K562 (cell line): ENCODE measurements around the gene GPC3. TPM values are rescaled to one million over a fixed set of nuclear protein-coding genes. Genes with fewer than 3 reads are reported as not detected.

Experiments
- ATAC-seq: fragments of 200-7000 bp; cut with Tn5 transposase; 3 replicates; pipeline ENCODE4 v1.9.1; 2020; ENCODE audit warnings: moderate library complexity
- BruUV-seq: library from RNA; stranded (reverse); fragments of 400-500 nt; replicated peaks from 2 replicates; lab custom pipeline; 2021; lab: Mats Ljungman, UMichigan
- CTCF ChIA-PET: fragments of 300-600 bp; formaldehyde crosslinking; extraction: SDS; loops from one replicate; lab custom pipeline; 2021; ENCODE audit warnings: low intra/inter-chr PET ratio; lab: Yijun Ruan, JAX
- POLR2A ChIA-PET: fragments of 300-600, 350-650 bp; sonication (Branson Sonifier 250); formaldehyde crosslinking; extraction: SDS; loops from one replicate; lab custom pipeline; 2021; ENCODE audit warnings: antibody characterized with exemption, inconsistent platforms; lab: Yijun Ruan, JAX
- DNase-seq, 4 experiments: peaks; one replicate each; pipeline versions ENCODE4 v3.0.0 to v3.0.0-alpha.2; 2011 to 2018; ENCODE audit warnings: low spot score in 3 of 4, mixed read lengths in 3 of 4; ENCODE audit errors: extremely low read depth in 1 of 4
- FAIRE-seq: peaks from 2 replicates; lab custom pipeline; 2011; peaks lifted over from hg19 to GRCh38; lab: Jason Lieb, UNC
- H2AFZ ChIP-seq: 2 replicates; pipeline ENCODE4 v1.6.0; 2011; ENCODE audit warnings: low read depth, low read length, control low read depth, inconsistent platforms
- H3K27ac ChIP-seq: fragments of 200-600 bp; 3 replicates; pipeline ENCODE4 v1.8.0; 2011; ENCODE audit warnings: low read depth, mild to moderate bottlenecking, control low read depth, inconsistent platforms, low read length, moderate library complexity, mixed read lengths; ENCODE audit errors: extremely low read depth
- H3K27me3 ChIP-seq, 2 experiments: fragments of 300-600 bp in 1 of 2; 2 replicates in 1 of 2; 3 replicates in 1 of 2; pipeline versions ENCODE4 v1.6.0 to v1.8.0; 2011; ENCODE audit warnings: inconsistent platforms in 2 of 2, low read length in 2 of 2, mild to moderate bottlenecking in 1 of 2, mixed read lengths in 1 of 2, moderate library complexity in 1 of 2; ENCODE audit not compliant: control insufficient read depth in 2 of 2, insufficient read depth in 2 of 2
- H3K36me3 ChIP-seq: fragments of 300-600 bp; 3 replicates; pipeline ENCODE4 v1.8.0; 2011; ENCODE audit warnings: mild to moderate bottlenecking, low read length, inconsistent platforms; ENCODE audit not compliant: control insufficient read depth, insufficient read depth
- H3K4me1 ChIP-seq, 2 experiments: fragments of 200-600 bp in 1 of 2; replicated peaks in 1 of 2; 2 replicates in 1 of 2; 3 replicates in 1 of 2; pipeline versions ENCODE4 v1.5.1 to v1.8.0; 2011; ENCODE audit warnings: inconsistent platforms in 2 of 2, low read length in 2 of 2, mild to moderate bottlenecking in 1 of 2, mixed read lengths in 1 of 2, moderate library complexity in 1 of 2; ENCODE audit not compliant: control insufficient read depth in 2 of 2, insufficient read depth in 2 of 2
- H3K4me2 ChIP-seq: 2 replicates; pipeline ENCODE4 v1.6.1; 2011; ENCODE audit warnings: low read length, control low read depth, inconsistent platforms, mixed read lengths; ENCODE audit not compliant: insufficient read depth
- H3K4me3 ChIP-seq: fragments of 200-600 bp; sonication (generic), shearing (Covaris generic); 2 replicates; pipeline ENCODE4 v1.5.1; 2016; ENCODE audit warnings: control low read depth, inconsistent platforms
- H3K79me2 ChIP-seq: fragments of 200-600 bp; 3 replicates; pipeline ENCODE4 v1.8.0; 2011; ENCODE audit warnings: low read length, inconsistent platforms; ENCODE audit not compliant: control insufficient read depth, insufficient read depth
- H3K9ac ChIP-seq, 2 experiments: 2 replicates each; pipeline versions ENCODE4 v1.6.0 to v1.6.1; 2011; ENCODE audit warnings: low read depth in 2 of 2, low read length in 2 of 2, control low read depth in 1 of 2, inconsistent platforms in 1 of 2, mild to moderate bottlenecking in 1 of 2, mixed read lengths in 1 of 2; ENCODE audit not compliant: insufficient read depth in 1 of 2
- H3K9me1 ChIP-seq: one replicate; pipeline ENCODE4 v1.6.0; 2011; ENCODE audit warnings: inconsistent platforms, mild to moderate bottlenecking, low read length, moderate library complexity; ENCODE audit not compliant: control insufficient read depth, insufficient read depth
- H3K9me3 ChIP-seq: replicated peaks from 2 replicates; pipeline ENCODE4 v1.5.1; 2011; ENCODE audit warnings: low read depth, low read length, inconsistent platforms; ENCODE audit not compliant: control insufficient read depth, insufficient read depth
- H4K20me1 ChIP-seq: replicated peaks from 2 replicates; pipeline ENCODE4 v1.6.1; 2011; ENCODE audit warnings: low read length, inconsistent platforms, mixed read lengths; ENCODE audit not compliant: control insufficient read depth, insufficient read depth
- BACH1 ChIP-seq: fragments of 200-800 bp; sonication (Bioruptor generic); IDR thresholded peaks from 2 replicates; pipeline ENCODE4 v1.6.1; 2016; ENCODE audit warnings: missing genetic modification characterization, missing compliant biosample characterization
- EWSR1 ChIP-seq: fragments of 450-650 bp; IDR thresholded peaks from 2 replicates; pipeline ENCODE4 v1.6.1; 2018; ENCODE audit warnings: borderline replicate concordance, mild to moderate bottlenecking, low read depth, moderate library complexity; ENCODE audit not compliant: partially characterized antibody
- NUFIP1 ChIP-seq: fragments of 450-650 bp; IDR thresholded peaks from 2 replicates; pipeline ENCODE4 v1.6.1; 2018; ENCODE audit not compliant: partially characterized antibody
- RBM14 ChIP-seq: fragments of 200-400 bp; formaldehyde crosslinking; IDR thresholded peaks from 2 replicates; pipeline ENCODE4 v1.6.1; 2018; ENCODE audit warnings: low read depth, mild to moderate bottlenecking, low read length, moderate library complexity, borderline replicate concordance; ENCODE audit not compliant: insufficient read depth
- RNF2 ChIP-seq: sonication (generic); IDR thresholded peaks from 2 replicates; pipeline ENCODE4 v1.6.1; 2016
- SIN3A ChIP-seq, 2 experiments: fragments of 150-350 bp in 1 of 2; IDR thresholded peaks; 2 replicates each; pipeline ENCODE4 v1.6.1; 2011 to 2016; ENCODE audit warnings: borderline replicate concordance in 2 of 2, low read depth in 2 of 2, low read length in 2 of 2, mild to moderate bottlenecking in 2 of 2, moderate library complexity in 2 of 2; ENCODE audit not compliant: control insufficient read depth in 1 of 2
- TGIF2 ChIP-seq: sonication (generic); formaldehyde crosslinking; IDR thresholded peaks from 2 replicates; pipeline ENCODE4 v1.8.1; 2022; ENCODE audit warnings: mild to moderate bottlenecking, missing genetic modification reagents, moderate library complexity
- ZNF384 ChIP-seq: IDR thresholded peaks from 2 replicates; pipeline ENCODE4 v1.6.1; 2012; ENCODE audit warnings: low read depth, low read length, improper control_type of control experiment
- WGBS: fragments of 100-300 bp; shearing (Covaris generic); methylation state at CpG from one replicate; pipeline ENCODE4 v1.1.6; 2016; ENCODE audit warnings: low coverage, mixed read lengths; ENCODE audit not compliant: insufficient coverage; ENCODE audit errors: missing lambda C conversion rate; 5-methylcytosine and 5-hydroxymethylcytosine counted together
- in situ Hi-C: fragments of 300-500 bp; cut with MboI; formaldehyde crosslinking; loops from 4 replicates; pipeline ENCODE4 v1.15.0; 2018; ENCODE audit warnings: inconsistent platforms, mixed read lengths
- intact Hi-C: fragments of 100-400 bp; cut with micrococcal nuclease; formaldehyde crosslinking; loops from 2 replicates; pipeline ENCODE4 v1.14.2; 2022
- polyA plus RNA-seq, 8 experiments: library from polyadenylated mRNA; depleted of rRNA in 4 of 8; stranded (reverse) in 5 of 8; unstranded in 3 of 8; fragments of >200 nt; fragmentation: Nextera tagmentation in 2 of 8; fragmentation: Illumina TruSeq in 1 of 8; extraction: Ambion mirVana in 2 of 8; extraction: Trizol in 1 of 8; gene quantifications; 2 replicates each; pipeline versions ENCODE4 v1.2.1 to v1.2.3, GENCODE V29; 2011 to 2014; ENCODE audit warnings: inconsistent platforms in 1 of 8, missing spikeins in 1 of 8
- total RNA-seq, 7 experiments: library from RNA; depleted of rRNA in 6 of 7; stranded (reverse); fragments of >200 nt in 6 of 7; fragmentation: Illumina TruSeq in 2 of 7; extraction: Trizol in 2 of 7; gene quantifications; 2 replicates each; pipeline versions ENCODE4 v1.2.1 to v1.2.3, GENCODE V29; 2011 to 2021; ENCODE audit warnings: low replicate concordance in 1 of 7
- TF ChIP-seq, protein P1 (sequence below): sonication (generic); formaldehyde crosslinking; IDR thresholded peaks from 2 replicates; pipeline ENCODE4 v1.8.0; 2022; ENCODE audit warnings: mild to moderate bottlenecking, missing genetic modification reagents
- TF ChIP-seq, protein P2 (sequence below): fragments of 250-450 bp; sonication (Bioruptor Pico); IDR thresholded peaks from 2 replicates; pipeline ENCODE4 v1.8.0; 2022; ENCODE audit warnings: moderate library complexity, mild to moderate bottlenecking, inconsistent platforms
- TF ChIP-seq, protein P3 (sequence below): fragments of 450-650 bp; IDR thresholded peaks from 2 replicates; pipeline ENCODE4 v1.7.0; 2016; ENCODE audit warnings: borderline replicate concordance

GPC3 gene
- total and polyA plus RNA-seq, 9 of the 15 experiments (the other 6 are each of a cell fraction or from before 2014, with no cell fraction given) = 0.42 TPM; not detected in 8

DNA sequence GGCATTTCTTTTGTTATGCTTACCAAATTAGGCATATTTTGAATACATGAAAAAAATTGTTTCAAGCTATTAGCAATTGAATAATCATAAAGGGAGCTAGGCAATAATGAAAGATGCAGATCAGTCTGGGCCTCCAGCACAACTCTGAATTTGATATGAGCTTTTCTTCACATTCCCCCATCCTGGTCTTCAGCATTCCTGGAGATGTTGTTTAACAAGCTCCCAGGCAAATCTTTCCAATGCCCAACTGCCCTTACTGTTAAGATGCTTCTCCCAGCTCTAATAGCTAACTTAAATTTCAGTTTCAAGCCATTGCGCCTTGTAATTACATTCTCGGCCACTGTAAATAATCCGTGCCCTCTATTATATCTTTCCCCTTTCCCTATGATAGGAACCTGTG, 19.2 kb downstream of the GPC3 start:
- intact Hi-C loops = no loop called here
- Histone ChIP-seq H3K4me1 (no peaks in the 10 kb centered on the region), H3K27me3 (no peaks in the 10 kb centered on the region), H3K9me3 (no peaks in the 10 kb centered on the region)
- in situ Hi-C loops = no loop called here
- DNase-seq (no peak), FAIRE-seq (no peak)
- TF ChIP-seq, protein P1, sequence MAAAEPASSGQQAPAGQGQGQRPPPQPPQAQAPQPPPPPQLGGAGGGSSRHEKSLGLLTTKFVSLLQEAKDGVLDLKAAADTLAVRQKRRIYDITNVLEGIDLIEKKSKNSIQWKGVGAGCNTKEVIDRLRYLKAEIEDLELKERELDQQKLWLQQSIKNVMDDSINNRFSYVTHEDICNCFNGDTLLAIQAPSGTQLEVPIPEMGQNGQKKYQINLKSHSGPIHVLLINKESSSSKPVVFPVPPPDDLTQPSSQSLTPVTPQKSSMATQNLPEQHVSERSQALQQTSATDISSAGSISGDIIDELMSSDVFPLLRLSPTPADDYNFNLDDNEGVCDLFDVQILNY = no peak
- TF ChIP-seq, all 486 proteins: peak for 0
- Histone ChIP-seq H2AFZ (no peak overlapping the region), H3K36me3 (no peaks in the 10 kb centered on the region), H3K4me2 (no peak overlapping the region), H3K4me3 (no peak overlapping the region), H3K9me1 (no peaks in the 10 kb centered on the region), H3K9ac (no peak overlapping the region), H3K79me2 (no peaks in the 10 kb centered on the region), H3K27ac (no peak overlapping the region), H4K20me1 (no peaks in the 10 kb centered on the region)
- BruUV-seq = no TSS peak
- CTCF ChIA-PET = no interaction called here
- WGBS = 0% methylated on average over 2 of the region's 3 CpGs
- ATAC-seq = no peak
- POLR2A ChIA-PET = no interaction called here

DNA sequence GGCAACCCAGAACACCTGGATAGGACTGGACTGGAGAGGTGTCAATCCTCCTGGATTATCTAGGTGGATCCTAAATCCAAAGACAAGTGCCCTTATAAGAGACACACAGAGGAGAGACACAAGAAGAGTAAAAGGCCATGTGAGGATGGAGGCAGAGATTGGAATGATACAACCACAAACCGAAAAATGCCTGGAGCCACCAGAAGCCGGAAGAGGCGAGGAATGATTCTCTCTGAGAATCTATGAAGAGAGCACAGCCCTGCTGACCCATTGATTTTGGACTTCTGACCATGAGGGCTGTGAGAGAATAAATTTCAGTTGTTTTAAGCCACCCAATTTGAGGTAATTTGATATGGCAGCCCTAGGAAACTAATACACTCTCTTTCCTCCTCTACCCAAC, 20.1 kb downstream of the GPC3 start:
- CTCF ChIA-PET = no interaction called here
- no peaks in the 10 kb centered on the region for H3K79me2 ChIP-seq

More for the DNA sequence above, 20.1 kb downstream of the GPC3 start:
- Histone ChIP-seq H3K4me2 (no peak overlapping the region), H4K20me1 (no peaks in the 10 kb centered on the region), H3K4me3 (no peak overlapping the region), H3K36me3 (no peaks in the 10 kb centered on the region), H3K27ac (no peak overlapping the region), H2AFZ (no peak overlapping the region), H3K4me1 (no peaks in the 10 kb centered on the region), H3K27me3 (no peaks in the 10 kb centered on the region), H3K9ac (no peak overlapping the region), H3K9me1 (no peaks in the 10 kb centered on the region), H3K9me3 (no peaks in the 10 kb centered on the region)
- intact Hi-C loops = no loop called here
- no peak for TF ChIP-seq ZNF384
- TF ChIP-seq, protein P2, sequence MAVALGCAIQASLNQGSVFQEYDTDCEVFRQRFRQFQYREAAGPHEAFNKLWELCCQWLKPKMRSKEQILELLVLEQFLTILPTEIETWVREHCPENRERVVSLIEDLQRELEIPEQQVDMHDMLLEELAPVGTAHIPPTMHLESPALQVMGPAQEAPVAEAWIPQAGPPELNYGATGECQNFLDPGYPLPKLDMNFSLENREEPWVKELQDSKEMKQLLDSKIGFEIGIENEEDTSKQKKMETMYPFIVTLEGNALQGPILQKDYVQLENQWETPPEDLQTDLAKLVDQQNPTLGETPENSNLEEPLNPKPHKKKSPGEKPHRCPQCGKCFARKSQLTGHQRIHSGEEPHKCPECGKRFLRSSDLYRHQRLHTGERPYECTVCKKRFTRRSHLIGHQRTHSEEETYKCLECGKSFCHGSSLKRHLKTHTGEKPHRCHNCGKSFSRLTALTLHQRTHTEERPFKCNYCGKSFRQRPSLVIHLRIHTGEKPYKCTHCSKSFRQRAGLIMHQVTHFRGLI (CRISPR knock-in tag) = no peak
- no peak for TF ChIP-seq NUFIP1
- TF ChIP-seq SIN3A (IDR thresholded peaks at IDR 0.05; ENCODE audit: borderline replicate concordance in 2 of 2, control insufficient read depth in 1 of 2, low read depth in 2 of 2, low read length in 2 of 2) = no peak
- no peak for TF ChIP-seq BACH1 (tag)
- no peak for TF ChIP-seq RBM14
- TF ChIP-seq, protein P3, sequence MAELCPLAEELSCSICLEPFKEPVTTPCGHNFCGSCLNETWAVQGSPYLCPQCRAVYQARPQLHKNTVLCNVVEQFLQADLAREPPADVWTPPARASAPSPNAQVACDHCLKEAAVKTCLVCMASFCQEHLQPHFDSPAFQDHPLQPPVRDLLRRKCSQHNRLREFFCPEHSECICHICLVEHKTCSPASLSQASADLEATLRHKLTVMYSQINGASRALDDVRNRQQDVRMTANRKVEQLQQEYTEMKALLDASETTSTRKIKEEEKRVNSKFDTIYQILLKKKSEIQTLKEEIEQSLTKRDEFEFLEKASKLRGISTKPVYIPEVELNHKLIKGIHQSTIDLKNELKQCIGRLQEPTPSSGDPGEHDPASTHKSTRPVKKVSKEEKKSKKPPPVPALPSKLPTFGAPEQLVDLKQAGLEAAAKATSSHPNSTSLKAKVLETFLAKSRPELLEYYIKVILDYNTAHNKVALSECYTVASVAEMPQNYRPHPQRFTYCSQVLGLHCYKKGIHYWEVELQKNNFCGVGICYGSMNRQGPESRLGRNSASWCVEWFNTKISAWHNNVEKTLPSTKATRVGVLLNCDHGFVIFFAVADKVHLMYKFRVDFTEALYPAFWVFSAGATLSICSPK = no peak
- no peak for TF ChIP-seq RNF2
- no peak for TF ChIP-seq EWSR1
- TF ChIP-seq TGIF2 (CRISPR knock-in tag) = no peak
- in situ Hi-C loops = no loop called here
- ATAC-seq (no peak), FAIRE-seq (no peak), DNase-seq (no peak)
- WGBS = 0% methylated on average over 2 of the region's 3 CpGs
- POLR2A ChIA-PET = no interaction called here
- BruUV-seq = no TSS peak
